GM18505 (cell line): ENCODE data around the gene NUP107.

Source experiments
- ATAC-seq: cut with Tn5 transposase; IDR thresholded peaks from one replicate; pipeline ENCODE4 v1.9.1; 2021; ENCODE audit not compliant: unreplicated experiment
- POLR2A ChIP-seq: IDR thresholded peaks from 4 replicates; pipeline ENCODE4 v1.6.1; 2011; ENCODE audit warnings: borderline replicate concordance; ENCODE audit not compliant: insufficient read depth, insufficient read length; ENCODE audit errors: extremely low read depth

Gene NUP107

GRCh38 chr12:68790952-68791234 lies 104.1 kb downstream of the NUP107 start:
- ATAC-seq = no peak
- no peak for TF ChIP-seq POLR2A

- ATAC-seq = no peak
- no peak for TF ChIP-seq POLR2A
Observed at GRCh38 chr12:68791897-68792481, 105.2 kb downstream of the NUP107 start.

GRCh38 chr12:68792952-68793351 lies 106.2 kb downstream of the NUP107 start:
- no peak for TF ChIP-seq POLR2A
- peak; percentile 88 for ATAC-seq

GRCh38 chr12:68793436-68793835 lies 106.7 kb downstream of the NUP107 start:
- ATAC-seq = no peak
- TF ChIP-seq POLR2A = no peak

GRCh38 chr12:68793975-68794652 lies 107.3 kb downstream of the NUP107 start:
- ATAC-seq = no peak
- TF ChIP-seq POLR2A = no peak

- no peak for ATAC-seq
- no peak for TF ChIP-seq POLR2A
Observed at GRCh38 chr12:68794653-68795251, 108.0 kb downstream of the NUP107 start.
